ENCODE data around the gene ZNF770.
"Not testable (repeated sequence)": the region's sequence is repeated elsewhere in the genome, so short reads cannot be mapped to it uniquely, and the experiment has no call there.

The ZNF770 gene

GRCh38 chr15:34941831-34942230, 46.3 kb downstream of the ZNF770 start:
- 100% methylated on average over 1 of the region's 3 CpGs for WGBS
- Histone ChIP-seq H3K9me3 (ENCODE audit: insufficient read depth, low read depth, low read length) (no peaks in the 10 kb centered on the region), H3K27me3 (ENCODE audit: insufficient read depth, low read length) (no peaks in the 10 kb centered on the region), H3K4me3 (ENCODE audit: low read length) (no peak overlapping the region), H3K4me1 (ENCODE audit: insufficient read depth, low read length) (no peaks in the 10 kb centered on the region), H3K36me3 (ENCODE audit: insufficient read depth, low read length) (peaks cover 87% of the 10 kb centered on the region), H3K9ac (ENCODE audit: low read depth, low read length) (no peak overlapping the region), H3K27ac (ENCODE audit: low read depth, low read length) (no peak overlapping the region)

GRCh38 chr15:34941185-34941698, 46.8 kb downstream of the ZNF770 start:
- H3K4me3 ChIP-seq (ENCODE audit: low read length): no peak overlapping the region
- H3K9ac ChIP-seq (ENCODE audit: low read depth, low read length): no peak overlapping the region
- H3K36me3 ChIP-seq (ENCODE audit: insufficient read depth, low read length): peaks cover 92% of the 10 kb centered on the region
- H3K27ac ChIP-seq (ENCODE audit: low read depth, low read length): no peak overlapping the region
- H3K4me1 ChIP-seq (ENCODE audit: insufficient read depth, low read length): no peaks in the 10 kb centered on the region
- 100% methylated on average over 1 of the region's 2 CpGs for WGBS
- H3K27me3 ChIP-seq (ENCODE audit: insufficient read depth, low read length): no peaks in the 10 kb centered on the region
- no peaks in the 10 kb centered on the region for H3K9me3 ChIP-seq (ENCODE audit: insufficient read depth, low read depth, low read length)

- Histone ChIP-seq H3K27me3 (ENCODE audit: insufficient read depth, low read length) (no peaks in the 10 kb centered on the region), H3K9me3 (ENCODE audit: insufficient read depth, low read depth, low read length) (no peaks in the 10 kb centered on the region; the same call in 1 of the 2 replicates), H3K4me3 (ENCODE audit: low read length) (no peak overlapping the region), H3K36me3 (ENCODE audit: insufficient read depth, low read length) (peaks cover 90% of the 10 kb centered on the region), H3K27ac (ENCODE audit: low read depth, low read length) (no peak overlapping the region), H3K9ac (ENCODE audit: low read depth, low read length) (no peak overlapping the region), H3K4me1 (ENCODE audit: insufficient read depth, low read length) (no peaks in the 10 kb centered on the region)
- 90% methylated on average over 3 of the region's 3 CpGs for WGBS
Observed at GRCh38 chr15:34933432-34933975, 54.6 kb downstream of the ZNF770 start.

- not testable (repeated sequence) for H3K4me1 ChIP-seq (ENCODE audit: insufficient read depth, low read length); H3K9me3 ChIP-seq (ENCODE audit: insufficient read depth, low read depth, low read length); H3K4me3 ChIP-seq (ENCODE audit: low read length); H3K27me3 ChIP-seq (ENCODE audit: insufficient read depth, low read length); H3K9ac ChIP-seq (ENCODE audit: low read depth, low read length); H3K27ac ChIP-seq (ENCODE audit: low read depth, low read length)
- 98% methylated on average over 6 of the region's 6 CpGs for WGBS
- H3K36me3 ChIP-seq (ENCODE audit: insufficient read depth, low read length): peaks cover 88% of the 10 kb centered on the region
Observed at GRCh38 chr15:34928349-34928748, 59.7 kb downstream of the ZNF770 start.

Measured in HUES64 (cell line).